ENCODE data around the gene GARNL3. TPM values are rescaled to one million over a fixed set of nuclear protein-coding genes. Genes with fewer than 3 reads are reported as not detected.

GARNL3 gene
- total RNA-seq, 4 donors from 2014 or later = 8.9 to 17.9 (median 12.2) TPM

- Histone ChIP-seq H3K27me3 (no peaks in the 10 kb centered on the region), H3K27ac (replicated peaks in 1 of 4) (no peak overlapping the region), H3K9me3 (no peaks in the 10 kb centered on the region), H3K4me1 (peaks cover 1 to 6% (median 5%) of the 10 kb centered on the region in 4 donors), H3K36me3 (no peaks in the 10 kb centered on the region), H3K4me3 (no peak overlapping the region)
- WGBS = 100% methylated on average over 1 of the region's 1 CpG
- intact Hi-C loops (cut with DNase I) = no loop called here
- TF ChIP-seq CTCF (IDR thresholded peaks at IDR 0.05) = no peak
- TF ChIP-seq POLR2A (IDR thresholded peaks at IDR 0.05; ENCODE audit: low read depth) = no peak
- no peak for TF ChIP-seq EP300 (IDR thresholded peaks at IDR 0.05)
- TF ChIP-seq POLR2AphosphoS5 (IDR thresholded peaks at IDR 0.05) = no peak
- no peak for DNase-seq (ENCODE audit: extremely low spot score)
These were observed 4.9 kb downstream of the GARNL3 start for GRCh38 chr9:127269449-127269848.

- 72% methylated on average over 3 of the region's 3 CpGs for WGBS
These were observed 8.8 kb downstream of the GARNL3 start for GRCh38 chr9:127273326-127273725.

GRCh38 chr9:127277099-127277498 is 12.5 kb downstream of the GARNL3 start:
- TF ChIP-seq EP300 (IDR thresholded peaks at IDR 0.05) (no peak), POLR2A (IDR thresholded peaks at IDR 0.05; ENCODE audit: low read depth) (no peak), CTCF (IDR thresholded peaks at IDR 0.05) (no peak), POLR2AphosphoS5 (IDR thresholded peaks at IDR 0.05) (no peak)
- WGBS = 84% methylated on average over 2 of the region's 2 CpGs
- H3K4me1 ChIP-seq = peaks cover 0 to 17% (median 12%) of the 10 kb centered on the region in 4 donors
- no peak overlapping the region for H3K27ac ChIP-seq (replicated peaks in 1 of 4)
- H3K9me3 ChIP-seq = no peaks in the 10 kb centered on the region
- H3K4me3 ChIP-seq = no peak overlapping the region
- no peaks in the 10 kb centered on the region for H3K36me3 ChIP-seq
- intact Hi-C loops (cut with DNase I) = no loop called here
- H3K27me3 ChIP-seq = no peaks in the 10 kb centered on the region
- no peak for DNase-seq (ENCODE audit: extremely low spot score)

More at GRCh38 chr9:127273326-127273725, 8.8 kb downstream of the GARNL3 start:
- H3K27me3 ChIP-seq = no peaks in the 10 kb centered on the region
- no peaks in the 10 kb centered on the region for H3K36me3 ChIP-seq
- no peaks in the 10 kb centered on the region for H3K9me3 ChIP-seq
- DNase-seq (ENCODE audit: extremely low spot score) = no peak
- H3K27ac ChIP-seq (replicated peaks in 1 of 4) = no peak overlapping the region
- TF ChIP-seq POLR2A (IDR thresholded peaks at IDR 0.05; ENCODE audit: low read depth) (no peak), CTCF (IDR thresholded peaks at IDR 0.05) (no peak), EP300 (IDR thresholded peaks at IDR 0.05) (no peak), POLR2AphosphoS5 (IDR thresholded peaks at IDR 0.05) (no peak)
- intact Hi-C loops (cut with DNase I) = no loop called here
- no peak overlapping the region for H3K4me3 ChIP-seq
- peaks cover 0 to 10% (median 9%) of the 10 kb centered on the region in 4 donors for H3K4me1 ChIP-seq

- Histone ChIP-seq H3K27me3 (no peaks in the 10 kb centered on the region), H3K4me3 (no peak overlapping the region), H3K36me3 (no peaks in the 10 kb centered on the region), H3K27ac (replicated peaks in 1 of 4) (no peak overlapping the region), H3K9me3 (no peaks in the 10 kb centered on the region), H3K4me1 (peaks cover 0 to 17% (median 12%) of the 10 kb centered on the region in 4 donors)
- intact Hi-C loops (cut with DNase I) = no loop called here
- TF ChIP-seq CTCF (IDR thresholded peaks at IDR 0.05) (no peak), POLR2AphosphoS5 (IDR thresholded peaks at IDR 0.05) (no peak), EP300 (IDR thresholded peaks at IDR 0.05) (no peak), POLR2A (IDR thresholded peaks at IDR 0.05; ENCODE audit: low read depth) (no peak)
- no peak for DNase-seq (ENCODE audit: extremely low spot score)
- WGBS = 100% methylated on average over 1 of the region's 1 CpG
These were observed 13.2 kb downstream of the GARNL3 start for GRCh38 chr9:127277770-127278169.

- Histone ChIP-seq H3K27me3 (no peaks in the 10 kb centered on the region), H3K4me3 (no peak overlapping the region), H3K4me1 (peaks cover 0 to 17% (median 12%) of the 10 kb centered on the region in 4 donors), H3K36me3 (no peaks in the 10 kb centered on the region), H3K27ac (replicated peaks in 1 of 4) (no peak overlapping the region), H3K9me3 (no peaks in the 10 kb centered on the region)
- no peak for TF ChIP-seq CTCF (IDR thresholded peaks at IDR 0.05)
- no peak for TF ChIP-seq POLR2AphosphoS5 (IDR thresholded peaks at IDR 0.05)
- TF ChIP-seq EP300 (IDR thresholded peaks at IDR 0.05) = no peak
- TF ChIP-seq POLR2A (IDR thresholded peaks at IDR 0.05; ENCODE audit: low read depth) = no peak
- DNase-seq (ENCODE audit: extremely low spot score) = no peak
- intact Hi-C loops (cut with DNase I) = no loop called here
- WGBS = 90% methylated on average over 2 of the region's 2 CpGs
These were observed 13.8 kb downstream of the GARNL3 start for GRCh38 chr9:127278372-127278771.
